HG03097 (cell line): ENCODE data around the gene FAR1.
"Not testable (repeated sequence)": the region's sequence is repeated elsewhere in the genome, so short reads cannot be mapped to it uniquely, and the experiment has no call there.

Experiments used
- ATAC-seq: cut with Tn5 transposase; IDR thresholded peaks from one replicate; pipeline ENCODE4 v1.9.1; 2021; ENCODE audit not compliant: unreplicated experiment, low FRiP score

Gene FAR1

DNA sequence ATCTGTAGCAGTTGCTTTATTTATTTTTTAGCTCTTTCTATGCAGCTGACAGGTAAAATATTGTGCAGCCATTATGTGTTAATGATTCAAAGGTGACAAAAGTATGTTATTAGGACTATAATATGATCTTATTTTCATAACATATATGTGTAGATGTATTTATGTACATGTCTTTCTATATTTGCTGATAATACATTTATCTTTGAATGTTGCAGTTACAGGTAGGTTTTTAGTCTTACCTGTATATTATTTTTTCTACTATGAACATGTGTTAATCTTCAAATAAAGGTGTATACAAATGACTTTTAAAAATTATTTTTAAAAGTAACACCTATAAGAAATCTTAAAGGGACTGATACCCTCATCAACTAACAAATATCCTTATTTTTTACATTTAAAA lies 33.6 kb downstream of the FAR1 start:
- no peak for ATAC-seq

DNA sequence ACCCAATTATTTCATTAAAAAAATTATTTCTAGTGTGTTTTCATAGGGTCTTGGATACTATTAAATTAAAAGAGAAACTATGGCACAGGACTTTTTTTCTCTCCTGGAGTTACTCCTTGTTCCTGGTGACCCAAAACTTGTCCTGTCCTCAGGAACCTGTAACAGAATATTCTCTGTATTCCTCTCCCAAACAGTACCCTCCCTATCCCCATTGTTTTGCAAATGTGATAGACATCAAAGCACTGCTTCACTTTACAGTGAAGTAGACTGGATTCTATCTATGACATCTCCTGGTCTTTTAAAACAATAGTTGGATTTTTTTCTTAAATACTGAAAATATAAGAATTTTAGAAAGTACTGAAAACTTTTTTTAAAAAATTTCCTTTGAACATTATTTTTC lies 37.2 kb downstream of the FAR1 start:
- no peak for ATAC-seq

GRCh38 chr11:13713982-13714381 lies 45.5 kb downstream of the FAR1 start:
- ATAC-seq = no peak

DNA sequence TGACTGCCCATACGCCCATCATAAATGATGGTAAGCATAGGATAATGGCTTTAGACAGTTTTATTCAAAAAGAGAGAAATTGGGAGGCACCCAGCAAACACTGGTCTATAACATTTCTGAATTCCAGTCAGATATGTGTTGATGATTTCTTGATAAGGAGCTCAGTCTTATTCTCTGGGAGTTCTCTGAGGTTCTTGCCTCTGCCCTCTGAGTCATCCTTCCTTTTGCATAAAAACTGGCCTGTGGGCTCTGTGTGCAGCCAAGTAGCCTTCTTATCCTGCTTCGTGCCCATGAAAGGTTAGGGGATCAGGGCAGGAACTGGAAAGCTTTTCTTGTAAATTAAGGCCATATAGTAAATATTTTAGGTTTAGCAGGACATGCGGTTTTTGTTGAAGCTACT lies 48.9 kb downstream of the FAR1 start:
- ATAC-seq = no peak

- no peak for ATAC-seq
Measured at GRCh38 chr11:13718394-13718793, 49.9 kb downstream of the FAR1 start.

DNA sequence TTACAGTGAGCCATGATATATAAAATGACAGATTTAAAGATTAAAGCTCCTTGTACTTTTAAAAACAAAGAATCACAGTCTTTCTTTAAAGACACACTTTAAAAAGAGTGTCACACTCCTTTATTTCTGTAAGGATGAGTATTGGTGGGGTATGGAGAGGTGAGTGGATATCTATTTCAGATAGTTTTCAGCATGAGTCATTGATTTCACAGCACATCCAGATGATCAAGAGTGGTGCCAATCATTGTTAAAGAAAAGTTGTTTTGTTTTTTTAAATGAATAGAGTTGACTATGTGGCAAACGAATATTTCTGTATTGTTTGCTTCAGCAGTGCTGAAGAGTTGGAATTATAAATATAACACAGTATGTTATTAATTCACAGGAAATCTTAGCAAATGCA lies 52.5 kb downstream of the FAR1 start:
- ATAC-seq = no peak

GRCh38 chr11:13721760-13722159 lies 53.3 kb downstream of the FAR1 start:
- no peak for ATAC-seq

DNA sequence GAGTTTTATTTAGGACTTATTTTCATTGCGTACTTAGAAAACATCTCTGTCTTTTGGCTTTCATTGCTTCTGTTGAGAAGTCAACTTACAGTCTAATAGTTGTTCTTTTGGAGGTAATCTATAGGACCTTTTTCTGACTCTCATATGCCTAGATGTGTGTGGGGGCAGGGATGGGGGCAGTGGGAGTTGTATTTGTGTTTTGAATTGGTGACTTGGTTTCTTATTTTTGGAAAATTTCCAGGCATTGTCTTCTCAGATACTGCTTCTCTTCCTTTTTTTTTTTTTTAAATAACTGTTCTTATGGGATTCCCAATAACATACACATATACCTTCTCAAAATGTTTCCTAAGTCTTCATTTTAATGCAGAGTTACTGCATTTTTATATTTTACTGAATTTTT lies 58.0 kb downstream of the FAR1 start:
- ATAC-seq = no peak

DNA sequence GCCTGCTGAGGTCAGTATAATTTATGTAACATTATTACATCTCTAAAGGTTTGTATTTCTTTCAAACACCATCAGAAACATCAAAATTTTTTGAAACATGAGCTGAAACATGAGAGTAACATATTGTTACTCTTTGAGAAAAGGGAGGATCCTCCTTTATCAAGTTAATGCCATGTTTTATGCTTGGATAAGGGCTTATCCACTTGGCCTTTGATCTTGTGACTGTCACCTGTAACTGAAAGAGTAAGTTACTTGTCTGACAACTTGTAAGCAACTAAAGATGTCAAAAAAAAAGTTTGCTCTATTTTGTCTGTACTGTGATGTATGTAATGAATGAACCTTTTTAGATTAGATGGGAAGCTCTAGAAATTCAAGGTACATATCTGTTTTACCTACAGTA lies 59.6 kb downstream of the FAR1 start:
- ATAC-seq = no peak

GRCh38 chr11:13734530-13734929 lies 66.1 kb downstream of the FAR1 start:
- no peak for ATAC-seq

DNA sequence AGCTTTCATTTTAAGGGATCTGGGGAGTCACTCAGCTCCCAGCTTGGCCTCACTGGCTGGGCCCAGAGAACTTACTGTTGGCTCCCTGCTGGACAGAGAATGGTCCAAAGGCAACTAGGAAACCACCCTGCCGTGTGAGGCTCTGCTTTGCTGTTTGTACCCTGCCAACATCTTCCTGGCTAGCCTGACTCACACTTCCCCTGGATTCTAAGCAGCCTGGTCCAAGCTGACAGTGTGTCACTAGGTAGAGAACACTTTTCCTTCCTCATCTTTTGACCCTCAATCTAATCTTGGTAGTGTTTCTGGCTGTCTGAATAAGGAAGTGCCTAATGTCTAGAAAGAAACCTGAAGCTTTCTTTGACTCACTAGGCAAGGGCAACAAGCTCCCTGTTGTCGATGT lies 76.7 kb downstream of the FAR1 start:
- ATAC-seq = no peak

- not testable (repeated sequence) for ATAC-seq
Measured at GRCh38 chr11:13753316-13753715, 84.8 kb downstream of the FAR1 start.

DNA sequence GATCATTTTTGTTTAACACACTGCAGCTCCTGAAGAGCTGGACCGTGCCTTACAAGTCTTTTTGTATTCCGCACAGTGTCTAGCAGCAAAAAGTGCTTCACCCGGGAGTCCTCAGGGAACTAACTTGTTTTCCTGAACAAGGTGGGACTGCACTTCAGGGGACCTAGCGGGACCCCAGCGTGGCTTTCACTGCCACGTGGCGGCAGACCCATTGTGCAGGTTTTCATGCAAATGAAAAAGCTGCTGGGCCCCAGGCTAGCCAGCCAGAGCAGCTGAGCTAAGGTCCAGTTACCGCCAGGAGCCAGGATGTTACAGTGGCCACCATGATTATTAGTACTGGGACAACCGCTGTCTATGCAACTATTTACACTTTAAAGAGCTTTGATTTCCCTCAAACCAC lies 90.6 kb downstream of the FAR1 start:
- no peak for ATAC-seq

- ATAC-seq = no peak
Measured at GRCh38 chr11:13760115-13760514, 91.6 kb downstream of the FAR1 start.

DNA sequence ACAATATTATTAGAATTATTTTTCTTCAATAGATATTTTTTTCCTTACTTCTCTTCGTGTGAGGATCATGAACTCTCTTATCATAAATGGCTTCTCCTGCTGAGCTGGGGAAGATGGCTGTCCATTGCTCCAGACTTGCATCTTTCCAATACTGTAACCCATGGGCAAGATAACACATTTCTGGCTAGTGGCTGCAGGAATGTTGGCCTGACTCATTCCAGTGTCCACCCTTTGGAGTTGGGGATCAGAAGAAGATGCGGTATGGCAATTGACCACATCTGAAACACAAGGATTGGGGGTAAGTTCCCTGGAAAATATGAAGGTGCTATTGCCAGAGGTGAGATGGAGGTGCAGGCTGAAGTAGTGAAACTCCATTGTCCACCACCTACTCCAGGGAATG lies 92.8 kb downstream of the FAR1 start:
- no peak for ATAC-seq

GRCh38 chr11:13761716-13762115 lies 93.2 kb downstream of the FAR1 start:
- ATAC-seq = no peak

- ATAC-seq = no peak
Measured at GRCh38 chr11:13762718-13763117, 94.2 kb downstream of the FAR1 start.

- no peak for ATAC-seq
Measured at GRCh38 chr11:13763341-13763740, 94.9 kb downstream of the FAR1 start.

DNA sequence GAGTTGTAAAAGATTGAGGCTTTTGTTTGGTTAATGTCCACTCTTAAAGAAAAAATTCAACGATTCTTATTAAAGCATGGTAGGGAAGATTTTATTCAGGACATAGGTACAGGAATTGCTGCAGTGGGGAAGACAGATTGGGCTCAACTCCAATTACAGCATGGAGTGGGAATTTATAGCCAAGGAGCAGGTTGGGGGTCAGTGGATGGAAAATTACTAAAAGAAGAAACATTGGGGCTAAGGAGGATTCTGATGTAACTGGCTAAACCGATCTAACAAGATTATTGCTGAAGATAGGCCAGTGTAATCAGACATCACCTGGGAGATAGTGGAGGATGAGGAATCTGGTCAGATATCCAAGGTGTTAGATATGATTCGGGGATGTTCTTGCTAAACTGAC lies 97.4 kb downstream of the FAR1 start:
- ATAC-seq = no peak

DNA sequence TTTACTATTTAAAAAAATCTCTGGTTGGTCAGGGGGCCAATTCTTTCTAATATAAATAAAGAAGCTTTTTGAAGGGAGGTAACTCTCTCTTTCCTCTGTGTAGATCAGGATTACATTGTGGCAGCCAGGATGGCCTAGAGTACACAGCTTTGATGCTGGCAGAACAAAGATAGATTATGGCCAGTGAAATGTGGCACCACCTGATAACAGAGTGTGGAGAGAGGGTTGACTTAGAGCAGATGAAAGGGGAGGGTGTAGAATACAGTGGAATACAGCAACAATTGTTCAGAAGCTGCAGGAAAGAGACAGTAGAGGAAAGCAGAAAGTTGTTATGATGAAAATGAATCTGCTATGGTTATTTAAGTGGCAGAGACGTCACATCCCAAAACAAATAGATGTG lies 99.0 kb downstream of the FAR1 start:
- ATAC-seq = no peak

- no peak for ATAC-seq
Measured at GRCh38 chr11:13769188-13769587, 100.7 kb downstream of the FAR1 start.

DNA sequence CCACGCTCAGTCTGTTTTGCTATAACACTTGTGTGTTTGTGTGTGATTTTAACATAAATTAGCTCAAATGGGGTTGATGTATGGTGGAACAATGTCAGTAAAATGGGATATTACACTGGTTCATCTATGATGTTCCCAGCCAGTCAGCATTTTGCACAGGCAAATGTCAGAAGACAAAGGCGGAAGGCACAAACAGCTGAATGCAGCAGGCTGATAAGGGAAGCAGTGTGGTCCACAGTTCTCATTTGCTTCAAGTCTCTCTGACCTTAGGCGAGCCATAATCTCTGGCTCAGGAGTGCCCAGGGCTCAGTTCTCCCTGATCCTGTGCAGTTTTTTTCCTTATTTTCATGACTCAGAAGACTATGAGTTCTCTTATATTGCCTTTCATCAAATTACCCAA lies 102.7 kb downstream of the FAR1 start:
- no peak for ATAC-seq

DNA sequence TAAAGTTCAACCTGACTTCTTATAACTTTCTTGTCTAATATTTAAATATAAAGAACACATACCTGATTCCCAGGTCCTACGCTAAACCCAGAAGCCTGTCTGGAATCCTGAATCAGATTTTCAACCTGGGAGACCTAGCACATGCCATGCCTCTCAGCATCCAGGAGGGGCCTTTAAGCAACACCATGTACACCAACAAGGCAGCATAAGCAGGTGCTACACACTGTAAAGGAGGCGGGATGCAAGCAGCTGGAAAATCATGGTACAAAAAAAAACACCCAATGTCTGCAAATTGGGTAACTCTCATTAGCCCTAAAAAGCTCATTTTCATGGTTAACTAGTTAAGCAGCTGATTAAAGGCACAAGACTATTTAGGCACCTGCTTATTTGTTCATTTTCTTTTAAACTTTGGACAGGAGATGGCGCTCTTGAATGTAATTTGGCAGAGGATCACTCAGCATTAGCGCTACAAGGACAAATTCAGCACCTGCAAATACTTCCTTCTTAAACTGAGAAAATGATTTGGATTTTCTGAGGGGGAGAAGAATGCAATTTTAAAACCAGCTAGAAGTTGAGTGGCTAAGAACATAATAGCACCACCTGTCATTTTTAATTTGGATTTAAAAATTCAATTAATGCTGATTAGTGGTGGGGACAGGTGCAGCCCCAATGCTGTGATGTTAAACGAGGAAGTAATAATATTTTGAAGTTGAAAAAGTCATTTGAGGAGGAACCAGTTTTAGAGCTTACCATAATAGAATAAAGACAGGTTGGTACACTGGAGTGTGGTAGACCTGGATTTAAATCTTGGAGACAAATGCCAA lies 104.0 kb downstream of the FAR1 start:
- ATAC-seq = no peak
